GM12892 (cell line): ENCODE results near the gene KRTAP5-9.

Experiments
- POLR2A ChIP-seq: IDR thresholded peaks from 2 replicates; pipeline ENCODE4 v1.6.1; 2011; ENCODE audit warnings: low read depth, low read length, control low read depth
- POLR2AphosphoS5 ChIP-seq: IDR thresholded peaks from 2 replicates; pipeline ENCODE4 v1.6.1; 2011; ENCODE audit warnings: low read depth, low read length, control low read depth

GRCh38 chr11:71557257-71557656 lies 9.0 kb downstream of the KRTAP5-9 start:
- TF ChIP-seq POLR2A (no peak), POLR2AphosphoS5 (no peak)
